GM23338 (cell line): ENCODE data around the gene CNTNAP4. TPM values are rescaled to one million over a fixed set of nuclear protein-coding genes. Genes with fewer than 3 reads are reported as not detected.

Experiments
- ATAC-seq: fragments of 200-7000 bp; cut with Tn5 transposase; 3 replicates; pipeline ENCODE4 v1.9.1; 2020
- DNase-seq: peaks from one replicate; pipeline ENCODE4 v3.0.0-alpha.2; 2015; ENCODE audit warnings: low spot score
- H2AFZ ChIP-seq: fragments of 200-600 bp; sonication (generic); 2 replicates; pipeline ENCODE4 v1.8.0; 2016; ENCODE audit warnings: antibody characterized with exemption, mild to moderate bottlenecking, moderate library complexity
- H3F3A ChIP-seq: fragments of 200-600 bp; sonication (generic); replicated peaks from 2 replicates; pipeline ENCODE4 v1.8.0; 2017; ENCODE audit warnings: antibody characterized with exemption, mixed run types, low read depth
- H3K27ac ChIP-seq: fragments of 200-600 bp; sonication (generic); 2 replicates; pipeline ENCODE4 v1.6.1; 2016; ENCODE audit warnings: low read depth
- H3K27me3 ChIP-seq: fragments of 200-600 bp; sonication (generic); 2 replicates; pipeline ENCODE4 v1.8.0; 2016; ENCODE audit warnings: mild to moderate bottlenecking, mixed run types, moderate library complexity; ENCODE audit not compliant: insufficient read depth
- H3K36me3 ChIP-seq: fragments of 200-600 bp; sonication (generic); 2 replicates; pipeline ENCODE4 v1.8.0; 2016; ENCODE audit warnings: mild to moderate bottlenecking; ENCODE audit not compliant: insufficient read depth
- H3K4me1 ChIP-seq: fragments of 200-600 bp; sonication (generic); 2 replicates; pipeline ENCODE4 v1.8.0; 2016; ENCODE audit warnings: mild to moderate bottlenecking, moderate library complexity; ENCODE audit not compliant: insufficient read depth
- H3K4me2 ChIP-seq: fragments of 200-600 bp; sonication (generic); 2 replicates; pipeline ENCODE4 v1.7.1; 2017; ENCODE audit warnings: mixed run types
- H3K4me3 ChIP-seq: fragments of 200-600 bp; sonication (generic); 2 replicates; pipeline ENCODE4 v1.6.1; 2016; ENCODE audit warnings: mixed run types
- H3K79me2 ChIP-seq: fragments of 200-600 bp; sonication (generic); replicated peaks from 2 replicates; pipeline ENCODE4 v1.8.0; 2017; ENCODE audit warnings: mild to moderate bottlenecking; ENCODE audit not compliant: insufficient read depth
- H3K9me2 ChIP-seq: fragments of 200-600 bp; sonication (generic); 2 replicates; pipeline ENCODE4 v1.8.0; 2017; ENCODE audit not compliant: insufficient read depth
- H4K20me1 ChIP-seq: fragments of 200-600 bp; sonication (generic); replicated peaks from 2 replicates; pipeline ENCODE4 v1.8.0; 2017; ENCODE audit warnings: mild to moderate bottlenecking; ENCODE audit not compliant: insufficient read depth
- H3K27ac Mint-ChIP-seq: 2 replicates; pipeline ENCODE4 v1.8.0; 2020; ENCODE audit warnings: inconsistent platforms, mild to moderate bottlenecking, moderate library complexity, mixed read lengths
- H3K27me3 Mint-ChIP-seq: 3 replicates; pipeline ENCODE4 v1.8.0; 2022; ENCODE audit warnings: low read depth, mild to moderate bottlenecking, moderate library complexity, mixed read lengths, inconsistent platforms; ENCODE audit not compliant: insufficient read depth, poor library complexity
- H3K36me3 Mint-ChIP-seq: 3 replicates; pipeline ENCODE4 v1.8.0; 2021; ENCODE audit warnings: low read depth, mild to moderate bottlenecking, inconsistent platforms, moderate library complexity, mixed read lengths
- H3K4me1 Mint-ChIP-seq: 3 replicates; pipeline ENCODE4 v1.8.0; 2020; ENCODE audit warnings: mild to moderate bottlenecking, inconsistent platforms, mixed read lengths
- H3K4me3 Mint-ChIP-seq: 3 replicates; pipeline ENCODE4 v1.8.0; 2021; ENCODE audit warnings: moderate library complexity, mild to moderate bottlenecking, inconsistent platforms, mixed read lengths
- H3K9me3 Mint-ChIP-seq: 3 replicates; pipeline ENCODE4 v1.8.0; 2020; ENCODE audit warnings: moderate library complexity, mild to moderate bottlenecking, inconsistent platforms, mixed read lengths
- CTCF ChIP-seq, 2 experiments: fragments of 200-600 bp in 1 of 2; sonication (generic) in 1 of 2; conservative IDR thresholded peaks; 2 replicates each; pipeline versions ENCODE4 v1.5.1 to v1.6.1; 2016 to 2017; ENCODE audit warnings: antibody characterized with exemption in 2 of 2, low read depth in 2 of 2, mild to moderate bottlenecking in 2 of 2, moderate library complexity in 1 of 2
- JUNB ChIP-seq: IDR thresholded peaks from one replicate; pipeline ENCODE4 v1.6.1; 2016; ENCODE audit warnings: antibody characterized with exemption; ENCODE audit not compliant: unreplicated experiment
- NANOG ChIP-seq: IDR thresholded peaks from 2 replicates; pipeline ENCODE4 v1.6.1; 2016; ENCODE audit warnings: antibody characterized with exemption, borderline replicate concordance
- ZNF331 ChIP-seq: fragments of 250-450 bp; sonication (Bioruptor Pico); IDR thresholded peaks from 2 replicates; pipeline ENCODE4 v1.5.0; 2020; ENCODE audit warnings: low read depth, mild to moderate bottlenecking, moderate library complexity
- ZNF462 ChIP-seq: fragments of 250-450 bp; sonication (Bioruptor Pico); IDR thresholded peaks from 2 replicates; pipeline ENCODE4 v1.5.0; 2020; ENCODE audit warnings: mild to moderate bottlenecking, moderate library complexity
- polyA plus RNA-seq: library from polyadenylated mRNA; unstranded; fragments of >200 nt; fragmentation: Nextera tagmentation; extraction: Ambion mirVana; gene quantifications from 2 replicates; pipeline ENCODE4 v1.2.1, GENCODE V29; 2016
- total RNA-seq: library from RNA; depleted of rRNA; stranded (reverse); fragments of >200 nt; shearing (Covaris generic); gene quantifications from 2 replicates; pipeline ENCODE4 v1.2.3, GENCODE V29; 2014

The CNTNAP4 gene
- total and polyA plus RNA-seq, 2 experiments from 2014 or later: not detected

- Mint-ChIP-seq H3K27ac (no peak overlapping the region), H3K4me1 (no peaks in the 10 kb centered on the region), H3K4me3 (no peak overlapping the region), H3K27me3 (peaks cover 4% of the 10 kb centered on the region), H3K9me3 (peaks cover 75% of the 10 kb centered on the region), H3K36me3 (peaks cover 3% of the 10 kb centered on the region; the same call in 2 of the 3 replicates)
- Histone ChIP-seq H3K4me1 (no peaks in the 10 kb centered on the region), H3K36me3 (no peaks in the 10 kb centered on the region), H3F3A (no peaks in the 10 kb centered on the region), H3K4me3 (no peak overlapping the region), H3K27me3 (no peaks in the 10 kb centered on the region), H3K4me2 (no peak overlapping the region), H3K27ac (no peak overlapping the region), H4K20me1 (no peaks in the 10 kb centered on the region), H2AFZ (no peak overlapping the region), H3K79me2 (no peaks in the 10 kb centered on the region), H3K9me2 (no peaks in the 10 kb centered on the region)
- TF ChIP-seq NANOG (no peak), JUNB (no peak), ZNF331 (CRISPR knock-in tag) (no peak), CTCF (conservative IDR thresholded peaks at IDR 0.05; ENCODE audit: low read depth in 2 of 2) (no peak)
- no peak for DNase-seq
- ATAC-seq: no peak
Observed at GRCh38 chr16:76441876-76442275, 164.7 kb downstream of the CNTNAP4 start.

- Histone ChIP-seq H3K36me3 (no peaks in the 10 kb centered on the region), H4K20me1 (no peaks in the 10 kb centered on the region), H3K27ac (no peak overlapping the region), H3K4me1 (no peaks in the 10 kb centered on the region), H2AFZ (no peak overlapping the region), H3K27me3 (no peaks in the 10 kb centered on the region), H3K9me2 (no peaks in the 10 kb centered on the region), H3F3A (no peaks in the 10 kb centered on the region), H3K79me2 (no peaks in the 10 kb centered on the region), H3K4me3 (no peak overlapping the region), H3K4me2 (no peak overlapping the region)
- Mint-ChIP-seq H3K27me3 (peaks cover 4% of the 10 kb centered on the region), H3K4me1 (no peaks in the 10 kb centered on the region), H3K36me3 (peaks cover 6% of the 10 kb centered on the region; the same call in 2 of the 3 replicates), H3K9me3 (peaks cover 72% of the 10 kb centered on the region), H3K27ac (no peak overlapping the region), H3K4me3 (no peak overlapping the region)
- ATAC-seq (no peak), DNase-seq (no peak)
- TF ChIP-seq ZNF331 (CRISPR knock-in tag) (no peak), ZNF462 (CRISPR knock-in tag) (no peak)
Observed at GRCh38 chr16:76443973-76444372, 166.8 kb downstream of the CNTNAP4 start.
